ENCODE results near the gene TIMM8B.

TIMM8B gene

DNA sequence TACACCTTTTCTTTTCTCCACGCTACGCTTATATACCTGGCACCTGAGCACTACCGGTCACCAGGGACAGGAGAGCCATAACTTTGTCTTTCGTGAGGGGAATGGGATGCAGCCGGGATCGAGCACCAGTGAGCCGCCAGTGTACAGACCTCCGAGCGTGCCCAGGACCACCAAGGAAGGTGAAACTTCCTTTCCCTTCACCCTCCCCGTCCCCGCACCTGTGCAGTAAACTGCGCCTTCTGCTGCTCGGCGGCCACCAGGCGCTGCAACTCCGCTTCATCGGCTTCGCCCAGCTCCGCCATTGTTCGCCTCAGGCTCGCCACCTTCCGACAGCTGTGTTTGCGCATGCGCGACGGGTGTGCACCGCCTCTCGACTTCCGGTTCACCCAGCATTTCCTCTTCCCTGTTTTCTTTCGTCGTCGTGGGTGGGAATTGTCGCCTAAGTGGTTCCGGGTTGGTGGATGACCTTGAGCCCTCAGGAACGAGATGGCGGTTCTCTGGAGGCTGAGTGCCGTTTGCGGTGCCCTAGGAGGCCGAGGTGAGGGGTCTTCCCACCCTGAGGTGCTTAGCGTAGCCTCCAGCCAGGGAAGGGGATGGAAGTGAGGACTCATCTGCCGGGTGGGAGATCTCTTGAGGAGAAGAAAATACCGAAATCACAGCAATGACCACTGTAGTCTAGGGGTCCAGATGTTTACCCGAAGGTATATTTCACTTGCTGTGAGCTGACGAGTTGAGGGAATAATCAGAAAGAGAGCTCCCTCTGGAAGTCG lies at the start of gene TIMM8B, which contains the start of gene SDHD:
Gene TIMM8B, minus strand, starts transcription at position 335 of the 770 bp plus-strand sequence. Its CDS starts 33 bp downstream, at position 302.
Gene SDHD, plus strand, starts transcription at position 452 of the 770 bp plus-strand sequence. Its CDS starts 35 bp downstream, at position 487.
- TF ChIP-seq CTCF (conservative IDR thresholded peaks at IDR 0.05), result peak; percentile 27; the same call in 1 of the 2 replicates
- H3K27ac ChIP-seq, result peak within 1 kb of the TSS; percentile 86

DNA sequence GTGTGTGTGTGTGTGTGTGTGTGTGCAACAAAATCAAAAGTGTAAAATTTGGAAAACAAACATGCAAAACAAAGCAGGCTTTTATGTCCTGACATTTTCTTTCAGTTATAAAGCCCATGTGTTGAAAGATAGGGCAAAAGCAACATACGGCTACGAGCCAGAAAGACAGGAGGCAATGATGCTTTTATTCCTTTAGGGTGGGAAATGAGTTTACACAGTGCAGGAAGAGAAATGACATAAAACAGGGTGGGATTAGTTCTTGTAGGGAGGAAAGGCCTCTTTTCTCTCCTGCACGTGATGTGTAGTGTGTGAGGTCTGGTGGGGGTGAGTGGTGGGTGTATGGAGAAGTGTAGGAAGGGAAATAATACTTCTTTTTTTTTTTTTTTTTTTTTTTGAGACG lies 47.9 kb upstream of the TIMM8B start:
- no peak for TF ChIP-seq CTCF (conservative IDR thresholded peaks at IDR 0.05)
- H3K27ac ChIP-seq, result no peak overlapping the region

DNA sequence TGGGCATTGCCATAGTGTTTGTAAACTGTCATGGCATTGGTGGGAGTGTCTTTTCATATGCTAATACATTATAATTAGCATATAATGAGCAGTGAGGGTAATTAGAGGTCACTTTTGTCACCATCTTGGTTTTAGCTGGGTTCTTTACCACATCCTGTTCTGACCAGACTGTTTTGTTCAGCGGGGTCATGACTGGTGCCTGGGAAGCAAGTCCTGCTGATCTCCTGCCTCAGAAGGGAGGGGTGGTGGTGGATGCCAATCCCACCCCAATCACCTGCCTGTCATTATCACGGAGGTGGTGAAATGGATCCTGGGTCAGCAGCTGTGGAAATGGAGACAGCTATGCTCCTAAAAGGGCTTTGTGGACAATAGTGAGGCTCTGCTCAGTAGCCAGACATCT lies 46.2 kb upstream of the TIMM8B start:
- H3K27ac ChIP-seq, result no peak overlapping the region
- no peak for TF ChIP-seq CTCF (conservative IDR thresholded peaks at IDR 0.05)

DNA sequence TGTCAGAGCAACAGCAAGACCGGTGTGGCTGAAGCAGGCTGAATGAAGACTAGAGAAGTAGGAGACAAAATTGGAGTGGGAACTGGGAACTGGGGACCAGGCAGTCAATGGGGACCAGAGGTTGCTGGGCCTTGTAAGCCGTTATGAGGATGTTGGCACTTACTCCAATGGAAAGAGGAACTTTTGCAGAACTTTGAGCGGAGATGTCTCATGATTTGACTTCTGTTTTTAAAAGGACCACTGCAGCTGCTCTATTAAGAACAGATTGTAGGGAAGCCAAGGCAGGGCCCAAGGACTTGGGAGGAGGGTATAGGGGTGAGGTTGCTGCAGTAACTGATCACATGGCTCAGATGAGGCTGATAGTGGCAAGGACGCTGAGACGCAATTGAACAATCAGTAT lies 43.1 kb upstream of the TIMM8B start:
- no peak overlapping the region for H3K27ac ChIP-seq
- no peak for TF ChIP-seq CTCF (conservative IDR thresholded peaks at IDR 0.05)

- no peak for TF ChIP-seq CTCF (conservative IDR thresholded peaks at IDR 0.05)
These were observed 42.0 kb upstream of the TIMM8B start for GRCh38 chr11:112128483-112129121.

GRCh38 chr11:112127056-112127455 lies 40.5 kb upstream of the TIMM8B start:
- no peak for TF ChIP-seq CTCF (conservative IDR thresholded peaks at IDR 0.05)
- no peak overlapping the region for H3K27ac ChIP-seq

More at GRCh38 chr11:112128483-112129121, 42.0 kb upstream of the TIMM8B start:
- no peak overlapping the region for H3K27ac ChIP-seq

GRCh38 chr11:112123129-112123528 lies 36.6 kb upstream of the TIMM8B start:
- H3K27ac ChIP-seq, result no peak overlapping the region
- no peak for TF ChIP-seq CTCF (conservative IDR thresholded peaks at IDR 0.05)
